HCT116 (cell line): ENCODE data around the gene ZBTB1. TPM values are rescaled to one million over a fixed set of nuclear protein-coding genes. Genes with fewer than 3 reads are reported as not detected.

ENCODE experiments used
- ATAC-seq: fragments of 200-7000 bp; cut with Tn5 transposase; 2 replicates; pipeline ENCODE4 v1.9.1; 2020; ENCODE audit warnings: mild to moderate bottlenecking, moderate library complexity
- BruUV-seq: library from RNA; stranded (reverse); fragments of 400-500 nt; replicated peaks from 2 replicates; lab custom pipeline; 2021; lab: Mats Ljungman, UMichigan
- CTCF ChIA-PET: fragments of 300-600 bp; sonication (Branson Sonifier 250); formaldehyde crosslinking; loops from one replicate; lab custom pipeline; 2021; ENCODE audit warnings: antibody characterized with exemption; lab: Charles Lee
- POLR2A ChIA-PET: fragments of 300-600, 350-600 bp; sonication (Branson Sonifier 250); formaldehyde crosslinking; loops from one replicate; lab custom pipeline; 2021; ENCODE audit warnings: antibody characterized with exemption; lab: Charles Lee
- RAD21 ChIA-PET, 2 experiments: fragments of 300-600 bp; sonication (Branson Sonifier 250); formaldehyde crosslinking; loops; one replicate each; lab custom pipeline; 2023; ENCODE audit warnings: low total read pairs in 2 of 2; ENCODE audit not compliant: uncharacterized antibody in 2 of 2, unreplicated experiment in 2 of 2, low non-redundant PET in 1 of 2; lab: Charles Lee
- DNase-seq: peaks from one replicate; pipeline ENCODE4 v3.0.0-alpha.2; 2010; ENCODE audit warnings: low read depth, low spot score
- H2AFZ ChIP-seq: fragments of 200-600 bp; shearing (Covaris generic), sonication (generic); 2 replicates; pipeline ENCODE4 v1.6.1; 2017; ENCODE audit warnings: low read depth, mixed run types, mixed read lengths, antibody characterized with exemption, low read length; ENCODE audit not compliant: poor library complexity, severe bottlenecking
- H3K27ac ChIP-seq: 2 replicates; pipeline ENCODE4 v1.5.1; 2012; ENCODE audit warnings: low read depth, low read length
- H3K27me3 ChIP-seq: fragments of 200-600 bp; sonication (generic); 2 replicates; pipeline ENCODE4 v1.6.1; 2016; ENCODE audit warnings: mixed run types, low read length, mixed read lengths; ENCODE audit not compliant: insufficient read depth
- H3K36me3 ChIP-seq, 2 experiments: fragments of 200-500 bp in 1 of 2; fragments of 200-600 bp in 1 of 2; sonication (Bioruptor generic) in 1 of 2; sonication (generic) in 1 of 2; 2 replicates each; pipeline versions ENCODE4 v1.5.1 to v1.6.1; 2014 to 2016; ENCODE audit warnings: low read length in 2 of 2, inconsistent platforms in 1 of 2, mixed read lengths in 1 of 2, mixed run types in 1 of 2; ENCODE audit not compliant: insufficient read depth in 2 of 2, control insufficient read depth in 1 of 2
- H3K4me1 ChIP-seq, 2 experiments: fragments of 200-600 bp in 1 of 2; sonication (generic) in 1 of 2; 2 replicates each; pipeline versions ENCODE4 v1.5.1 to v1.6.1; 2012 to 2017; ENCODE audit warnings: low read length in 2 of 2, inconsistent platforms in 1 of 2, mild to moderate bottlenecking in 1 of 2, mixed read lengths in 1 of 2, mixed run types in 1 of 2, moderate library complexity in 1 of 2; ENCODE audit not compliant: insufficient read depth in 2 of 2, control insufficient read depth in 1 of 2
- H3K4me2 ChIP-seq: fragments of 200-600 bp; sonication (generic); 2 replicates; pipeline ENCODE4 v1.6.1; 2017; ENCODE audit warnings: mixed run types, low read length, mixed read lengths
- H3K4me3 ChIP-seq, 2 experiments: fragments of 200-600 bp in 1 of 2; sonication (generic) in 1 of 2; replicated peaks in 1 of 2; 2 replicates each; pipeline ENCODE4 v1.5.1; 2011 to 2016; ENCODE audit warnings: low read length in 2 of 2, control low read depth in 1 of 2, low read depth in 1 of 2, mild to moderate bottlenecking in 1 of 2, mixed read lengths in 1 of 2, mixed run types in 1 of 2
- H3K79me2 ChIP-seq: fragments of 200-600 bp; sonication (generic); 2 replicates; pipeline ENCODE4 v1.6.1; 2017; ENCODE audit warnings: mild to moderate bottlenecking, mixed run types, low read length, moderate library complexity, mixed read lengths; ENCODE audit not compliant: insufficient read depth
- H3K9ac ChIP-seq: fragments of 200-600 bp; sonication (generic); 2 replicates; pipeline ENCODE4 v1.6.1; 2016; ENCODE audit warnings: low read length, mixed read lengths
- H3K9me2 ChIP-seq: fragments of 200-600 bp; sonication (generic), shearing (Covaris generic); 2 replicates; pipeline ENCODE4 v1.6.1; 2017; ENCODE audit warnings: mixed run types, mild to moderate bottlenecking, moderate library complexity; ENCODE audit not compliant: insufficient read depth
- H3K9me3 ChIP-seq, 2 experiments: fragments of 200-500 bp in 1 of 2; fragments of 200-600 bp in 1 of 2; sonication (Bioruptor generic) in 1 of 2; sonication (generic) in 1 of 2; 2 replicates each; pipeline ENCODE4 v1.6.1; 2014 to 2017; ENCODE audit warnings: low read length in 2 of 2, mixed read lengths in 2 of 2, inconsistent platforms in 1 of 2, low read depth in 1 of 2, mild to moderate bottlenecking in 1 of 2, mixed run types in 1 of 2, moderate library complexity in 1 of 2; ENCODE audit not compliant: control insufficient read depth in 1 of 2, insufficient read depth in 1 of 2
- H4K20me1 ChIP-seq: fragments of 200-600 bp; sonication (generic), shearing (Covaris generic); 2 replicates; pipeline ENCODE4 v1.6.1; 2017; ENCODE audit warnings: mixed run types, mild to moderate bottlenecking, moderate library complexity; ENCODE audit not compliant: insufficient read depth
- ATF3 ChIP-seq: IDR thresholded peaks from 2 replicates; pipeline ENCODE4 v1.6.1; 2012
- CBX3 ChIP-seq: IDR thresholded peaks from 2 replicates; pipeline ENCODE4 v1.6.1; 2012; ENCODE audit warnings: low read depth
- CEBPB ChIP-seq: IDR thresholded peaks from 2 replicates; pipeline ENCODE4 v1.6.1; 2012; ENCODE audit warnings: low read depth
- CTCF ChIP-seq, 3 experiments: fragments of 200-600 bp in 1 of 3; sonication (generic) in 1 of 3; IDR thresholded peaks in 2 of 3; conservative IDR thresholded peaks in 1 of 3; 2 replicates each; pipeline ENCODE4 v1.5.1; 2012 to 2017; ENCODE audit warnings: low read depth in 2 of 3, low read length in 2 of 3, antibody characterized with exemption in 1 of 3, borderline replicate concordance in 1 of 3, control low read depth in 1 of 3, mild to moderate bottlenecking in 1 of 3, mixed read lengths in 1 of 3, mixed run types in 1 of 3, moderate library complexity in 1 of 3; ENCODE audit not compliant: insufficient read depth in 1 of 3
- EGR1 ChIP-seq: IDR thresholded peaks from 2 replicates; pipeline ENCODE4 v1.6.1; 2012; ENCODE audit warnings: low read depth
- ELF1 ChIP-seq: IDR thresholded peaks from 2 replicates; pipeline ENCODE4 v1.6.1; 2012; ENCODE audit warnings: low read depth, borderline replicate concordance
- EZH2 ChIP-seq: fragments of 200-600 bp; sonication (generic); IDR thresholded peaks from 2 replicates; pipeline ENCODE4 v1.6.1; 2017; ENCODE audit warnings: antibody characterized with exemption, mixed run types
- EZH2phosphoT487 ChIP-seq: fragments of 200-600 bp; IDR thresholded peaks from 2 replicates; pipeline ENCODE4 v1.6.1; 2018; ENCODE audit warnings: antibody characterized with exemption, borderline replicate concordance
- FOSL1 ChIP-seq: IDR thresholded peaks from 2 replicates; pipeline ENCODE4 v1.6.1; 2012; ENCODE audit warnings: low read depth
- JUND ChIP-seq: IDR thresholded peaks from 2 replicates; pipeline ENCODE4 v1.6.1; 2012
- MAX ChIP-seq: IDR thresholded peaks from 2 replicates; pipeline ENCODE4 v1.6.1; 2012
- POLR2A ChIP-seq: IDR thresholded peaks from 2 replicates; pipeline ENCODE4 v1.7.0; 2011; ENCODE audit warnings: borderline replicate concordance; ENCODE audit not compliant: insufficient read depth, insufficient read length; ENCODE audit errors: extremely low read depth
- POLR2AphosphoS5 ChIP-seq: IDR thresholded peaks from 2 replicates; pipeline ENCODE4 v1.6.1; 2011; ENCODE audit warnings: mild to moderate bottlenecking, low read depth, low read length, moderate library complexity
- RAD21 ChIP-seq: IDR thresholded peaks from 2 replicates; pipeline ENCODE4 v1.6.1; 2012; ENCODE audit warnings: low read depth, mild to moderate bottlenecking
- SP1 ChIP-seq: IDR thresholded peaks from 2 replicates; pipeline ENCODE4 v1.6.1; 2012; ENCODE audit warnings: low read depth
- SRF ChIP-seq: IDR thresholded peaks from 2 replicates; pipeline ENCODE4 v1.6.1; 2012; ENCODE audit warnings: low read depth
- TCF7L2 ChIP-seq: IDR thresholded peaks from 2 replicates; pipeline ENCODE4 v1.7.0; 2011; ENCODE audit warnings: borderline replicate concordance, inconsistent platforms; ENCODE audit not compliant: insufficient read depth, insufficient read length; ENCODE audit errors: extremely low read depth
- YY1 ChIP-seq: IDR thresholded peaks from 2 replicates; pipeline ENCODE4 v1.6.1; 2011; ENCODE audit warnings: low read length, low read depth, moderate library complexity, mild to moderate bottlenecking; ENCODE audit not compliant: insufficient replicate concordance; ENCODE audit errors: extremely low read depth
- intact Hi-C: fragments of 100-400 bp; cut with micrococcal nuclease; formaldehyde crosslinking; loops from 2 replicates; pipeline ENCODE4 v1.10.0; 2022
- total RNA-seq: library from RNA; stranded (reverse); gene quantifications from one replicate; pipeline ENCODE4 v1.2.1, GENCODE V29; 2021; ENCODE audit not compliant: unreplicated experiment
- TF ChIP-seq, protein P1 (sequence below): IDR thresholded peaks from 2 replicates; pipeline ENCODE4 v1.6.1; 2011; ENCODE audit warnings: mild to moderate bottlenecking, low read length, moderate library complexity; ENCODE audit not compliant: insufficient replicate concordance; ENCODE audit errors: extremely low read depth

Gene ZBTB1
- total RNA-seq, 1 experiment from 2014 or later = 20.6 TPM

GRCh38 chr14:64474041-64474440, 30.5 kb upstream of the ZBTB1 start:
- no TSS peak for BruUV-seq
- Histone ChIP-seq H3K4me3 (no peak overlapping the region), H3K27me3 (no peaks in the 10 kb centered on the region), H3K9me2 (no peaks in the 10 kb centered on the region), H3K4me2 (no peak overlapping the region), H3K36me3 (no peaks in the 10 kb centered on the region), H3K4me1 (no peaks in the 10 kb centered on the region), H3K9ac (no peak overlapping the region), H4K20me1 (0 out of 2 replicates have a peak, but pooled peaks cover 3% of the 10 kb centered on the region), H2AFZ (no peak overlapping the region), H3K79me2 (no peaks in the 10 kb centered on the region), H3K27ac (no peak overlapping the region), H3K9me3 (no peaks in the 10 kb centered on the region)
- intact Hi-C loops = loop anchor here (10.0 kb wide), 1 partner anchor 459 kb away; no protein-coding TSS in a partner anchor
- no peak for ATAC-seq
- ChIA-PET CTCF (interaction anchor here (0.6 kb wide), 1 partner anchor 130 kb away, joined by 3 read pairs; no protein-coding TSS in a partner anchor), RAD21 (no interaction called here), POLR2A (no interaction called here)
- TF ChIP-seq CEBPB (no peak), SP1 (no peak), CTCF (IDR thresholded peaks at IDR 0.05 in 2 of 3, conservative IDR thresholded peaks at IDR 0.05 in 1 of 3; ENCODE audit: borderline replicate concordance in 1 of 3, insufficient read depth in 1 of 3, low read depth in 2 of 3, low read length in 2 of 3) (no peak), POLR2AphosphoS5 (no peak), JUND (no peak), TCF7L2 (no peak), CBX3 (no peak), EGR1 (no peak), YY1 (no peak), SRF (no peak), MAX (no peak), EZH2phosphoT487 (no peak), ATF3 (no peak), RAD21 (no peak), FOSL1 (no peak), ELF1 (no peak), POLR2A (no peak), EZH2 (no peak)
- TF ChIP-seq, protein P1, sequence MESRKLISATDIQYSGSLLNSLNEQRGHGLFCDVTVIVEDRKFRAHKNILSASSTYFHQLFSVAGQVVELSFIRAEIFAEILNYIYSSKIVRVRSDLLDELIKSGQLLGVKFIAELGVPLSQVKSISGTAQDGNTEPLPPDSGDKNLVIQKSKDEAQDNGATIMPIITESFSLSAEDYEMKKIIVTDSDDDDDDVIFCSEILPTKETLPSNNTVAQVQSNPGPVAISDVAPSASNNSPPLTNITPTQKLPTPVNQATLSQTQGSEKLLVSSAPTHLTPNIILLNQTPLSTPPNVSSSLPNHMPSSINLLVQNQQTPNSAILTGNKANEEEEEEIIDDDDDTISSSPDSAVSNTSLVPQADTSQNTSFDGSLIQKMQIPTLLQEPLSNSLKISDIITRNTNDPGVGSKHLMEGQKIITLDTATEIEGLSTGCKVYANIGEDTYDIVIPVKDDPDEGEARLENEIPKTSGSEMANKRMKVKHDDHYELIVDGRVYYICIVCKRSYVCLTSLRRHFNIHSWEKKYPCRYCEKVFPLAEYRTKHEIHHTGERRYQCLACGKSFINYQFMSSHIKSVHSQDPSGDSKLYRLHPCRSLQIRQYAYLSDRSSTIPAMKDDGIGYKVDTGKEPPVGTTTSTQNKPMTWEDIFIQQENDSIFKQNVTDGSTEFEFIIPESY = no peak
- DNase-seq = no peak
